ENCODE data around the gene SPC25. TPM values are rescaled to one million over a fixed set of nuclear protein-coding genes. Genes with fewer than 3 reads are reported as not detected.

SPC25 gene
- total RNA-seq, 4 donors from 2014 or later: not detected

DNA sequence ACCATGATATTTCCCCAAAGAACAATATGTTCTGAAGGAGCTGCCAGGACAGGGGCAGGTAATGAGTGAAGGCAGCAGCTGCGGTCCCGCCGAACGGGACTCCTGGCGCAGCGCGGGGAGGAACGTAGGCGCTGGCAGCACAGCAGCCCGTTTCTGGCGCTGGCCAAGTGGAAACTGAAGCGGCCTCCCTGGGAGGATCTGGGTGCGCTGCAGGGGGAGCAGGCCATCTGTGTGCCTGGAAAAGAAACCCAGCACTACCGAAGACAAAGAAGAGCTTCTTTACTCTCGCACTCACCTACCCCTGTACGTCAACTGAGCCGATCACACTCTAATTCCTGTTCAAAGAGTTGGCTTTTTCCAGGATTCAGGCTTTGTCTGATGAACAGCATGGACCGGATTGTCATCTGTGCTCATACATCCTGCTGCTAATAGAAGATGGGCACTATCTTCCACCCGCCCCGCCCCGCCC is 22.7 kb upstream of the SPC25 start:
- TF ChIP-seq CTCF (IDR thresholded peaks at IDR 0.05; ENCODE audit: low read depth): no peak

GRCh38 chr2:168912466-168912865 is 22.2 kb upstream of the SPC25 start:
- TF ChIP-seq CTCF (IDR thresholded peaks at IDR 0.05; ENCODE audit: low read depth): no peak

DNA sequence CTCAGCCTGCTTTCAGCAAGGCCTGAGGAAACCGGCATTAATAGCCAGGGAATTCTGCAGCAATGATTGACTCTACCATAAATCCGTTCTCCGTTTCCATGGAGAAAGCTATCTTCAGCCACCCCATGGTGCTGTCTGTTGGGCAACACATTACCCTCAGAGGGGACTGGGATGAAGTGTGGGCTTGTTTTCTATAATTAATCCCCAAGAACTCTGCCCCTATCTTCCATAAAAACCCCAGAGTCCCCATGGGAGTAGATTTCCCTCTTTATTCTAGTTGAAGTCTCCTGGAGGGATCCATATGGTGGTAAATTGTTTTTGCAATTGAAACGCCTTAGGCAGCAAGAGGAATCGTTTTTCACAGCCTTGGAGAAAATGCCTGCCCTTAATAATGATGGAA is 20.1 kb upstream of the SPC25 start:
- TF ChIP-seq CTCF (IDR thresholded peaks at IDR 0.05; ENCODE audit: low read depth): no peak

DNA sequence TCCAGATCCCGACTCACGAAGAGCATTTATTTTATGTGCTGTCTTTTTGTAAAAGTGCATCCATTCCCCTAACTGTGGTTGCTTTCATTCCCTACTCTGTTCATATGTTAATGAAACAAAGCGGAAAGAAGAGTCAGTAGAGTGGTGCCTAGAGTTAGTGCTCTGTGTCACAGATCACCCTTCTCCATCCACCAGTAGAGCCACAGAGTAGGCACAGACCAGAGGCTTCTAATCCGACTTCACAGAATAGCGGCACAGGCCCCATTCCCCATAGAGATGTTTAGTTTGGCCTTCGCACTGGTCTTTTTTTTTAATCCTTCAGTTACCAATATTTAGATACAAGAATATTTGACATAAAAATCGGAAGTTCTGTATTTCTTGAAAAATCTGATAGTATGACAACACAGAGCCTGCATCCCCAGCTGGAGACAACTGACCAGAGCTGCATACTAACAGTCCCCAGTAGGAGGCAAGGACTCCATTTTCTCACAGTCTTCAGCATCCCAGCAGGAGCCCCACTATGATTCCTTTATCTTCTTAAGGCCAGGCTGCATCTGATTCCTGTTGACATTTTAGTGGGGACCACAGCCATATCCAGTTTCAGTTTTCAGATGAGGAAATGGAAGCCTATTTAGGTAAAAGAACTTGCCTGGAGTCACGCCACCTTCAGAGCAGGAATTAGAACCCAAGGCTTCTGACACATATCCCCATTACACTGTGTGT is 17.9 kb upstream of the SPC25 start:
- no peak for TF ChIP-seq CTCF (IDR thresholded peaks at IDR 0.05; ENCODE audit: low read depth)

- TF ChIP-seq CTCF (IDR thresholded peaks at IDR 0.05; ENCODE audit: low read depth): no peak
Observed at GRCh38 chr2:168904358-168904757, 14.1 kb upstream of the SPC25 start.

DNA sequence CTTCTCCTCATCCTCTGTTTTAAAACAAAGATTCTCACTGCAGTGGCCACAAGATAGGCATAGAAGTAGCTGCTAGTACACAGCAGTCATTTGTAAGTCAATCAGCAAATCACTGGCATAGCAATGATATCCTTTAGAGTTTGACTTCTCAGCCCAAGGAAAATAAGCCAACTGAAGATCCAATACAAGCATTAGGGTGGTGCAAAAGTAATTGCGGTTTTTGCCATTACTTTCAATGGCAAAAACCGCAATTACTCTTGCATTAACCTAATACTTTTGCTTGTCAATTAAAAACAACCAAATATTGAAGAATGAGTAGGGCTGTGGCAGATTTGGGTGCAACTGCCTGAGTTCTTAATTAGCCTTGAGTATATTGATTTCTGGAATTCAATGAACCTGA is 13.7 kb upstream of the SPC25 start:
- TF ChIP-seq CTCF (IDR thresholded peaks at IDR 0.05; ENCODE audit: low read depth): no peak

DNA sequence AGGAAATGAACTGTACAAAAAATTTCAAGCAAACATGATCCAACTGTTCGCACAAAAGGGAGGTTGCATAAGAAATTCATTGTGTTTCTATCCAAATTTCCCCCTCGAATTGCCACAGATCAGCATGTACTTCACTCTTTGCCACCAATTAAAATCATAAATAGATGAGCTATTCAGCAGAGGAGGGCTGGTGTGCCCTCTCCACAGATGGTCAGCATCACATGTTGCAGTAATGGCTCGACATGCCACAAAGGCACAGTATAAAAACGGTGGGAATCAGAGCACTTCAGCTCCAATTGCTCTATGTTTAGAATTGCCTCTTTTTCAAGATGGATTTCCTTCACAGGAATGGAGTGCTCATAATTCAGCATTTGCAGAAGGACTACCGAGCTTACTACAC is 10.8 kb upstream of the SPC25 start, which contains the start of gene G6PC2:
G6PC2 (plus strand) TSS at position 289 of the 400 bp plus-strand sequence; CDS start at position 330, 41 bp downstream.
- no peak for TF ChIP-seq CTCF (IDR thresholded peaks at IDR 0.05; ENCODE audit: low read depth)
